IPS-18a (cell line): ENCODE results near the gene YTHDC2.

Source experiments
- H3K27ac ChIP-seq: one replicate; pipeline ENCODE4 v1.5.1; 2013; ENCODE audit warnings: low read length
- H3K27me3 ChIP-seq: one replicate; pipeline ENCODE4 v1.6.1; 2013; ENCODE audit warnings: mild to moderate bottlenecking, low read length; ENCODE audit not compliant: control insufficient read depth, insufficient read depth
- H3K36me3 ChIP-seq: one replicate; pipeline ENCODE4 v1.6.1; 2013; ENCODE audit warnings: low read depth, low read length; ENCODE audit not compliant: control insufficient read depth
- H3K4me1 ChIP-seq: one replicate; pipeline ENCODE4 v1.6.1; 2013; ENCODE audit warnings: low read depth, low read length; ENCODE audit not compliant: control insufficient read depth
- H3K4me3 ChIP-seq: one replicate; pipeline ENCODE4 v1.5.1; 2013; ENCODE audit warnings: low read length
- H3K9ac ChIP-seq: one replicate; pipeline ENCODE4 v1.6.1; 2013; ENCODE audit warnings: mild to moderate bottlenecking, low read length, moderate library complexity
- H3K9me3 ChIP-seq: one replicate; pipeline ENCODE4 v1.6.1; 2013; ENCODE audit warnings: low read depth, low read length; ENCODE audit not compliant: control insufficient read depth

YTHDC2 gene

GRCh38 chr5:113607361-113607760 lies 93.9 kb downstream of the YTHDC2 start:
- H3K27me3 ChIP-seq: no peaks in the 10 kb centered on the region
- H3K9ac ChIP-seq: no peak overlapping the region
- peaks cover 7% of the 10 kb centered on the region for H3K9me3 ChIP-seq
- H3K36me3 ChIP-seq: no peaks in the 10 kb centered on the region
- no peak overlapping the region for H3K27ac ChIP-seq
- H3K4me3 ChIP-seq: no peak overlapping the region
- no peaks in the 10 kb centered on the region for H3K4me1 ChIP-seq

- H3K27ac ChIP-seq: no peak overlapping the region
- H3K9me3 ChIP-seq: peaks cover 7% of the 10 kb centered on the region
- H3K27me3 ChIP-seq: no peaks in the 10 kb centered on the region
- no peaks in the 10 kb centered on the region for H3K36me3 ChIP-seq
- H3K9ac ChIP-seq: no peak overlapping the region
- H3K4me1 ChIP-seq: no peaks in the 10 kb centered on the region
- H3K4me3 ChIP-seq: no peak overlapping the region
These were observed 94.7 kb downstream of the YTHDC2 start for GRCh38 chr5:113608113-113608596.

- Histone ChIP-seq H3K4me3 (no peak overlapping the region), H3K36me3 (no peaks in the 10 kb centered on the region), H3K4me1 (no peaks in the 10 kb centered on the region), H3K27me3 (no peaks in the 10 kb centered on the region), H3K27ac (no peak overlapping the region), H3K9ac (no peak overlapping the region), H3K9me3 (peaks cover 7% of the 10 kb centered on the region)
These were observed 98.6 kb downstream of the YTHDC2 start for GRCh38 chr5:113612060-113612496.

GRCh38 chr5:113614191-113614590 lies 100.7 kb downstream of the YTHDC2 start:
- Histone ChIP-seq H3K4me3 (no peak overlapping the region), H3K4me1 (no peaks in the 10 kb centered on the region), H3K9ac (no peak overlapping the region), H3K27me3 (no peaks in the 10 kb centered on the region), H3K27ac (no peak overlapping the region), H3K36me3 (no peaks in the 10 kb centered on the region), H3K9me3 (peaks cover 7% of the 10 kb centered on the region)

DNA sequence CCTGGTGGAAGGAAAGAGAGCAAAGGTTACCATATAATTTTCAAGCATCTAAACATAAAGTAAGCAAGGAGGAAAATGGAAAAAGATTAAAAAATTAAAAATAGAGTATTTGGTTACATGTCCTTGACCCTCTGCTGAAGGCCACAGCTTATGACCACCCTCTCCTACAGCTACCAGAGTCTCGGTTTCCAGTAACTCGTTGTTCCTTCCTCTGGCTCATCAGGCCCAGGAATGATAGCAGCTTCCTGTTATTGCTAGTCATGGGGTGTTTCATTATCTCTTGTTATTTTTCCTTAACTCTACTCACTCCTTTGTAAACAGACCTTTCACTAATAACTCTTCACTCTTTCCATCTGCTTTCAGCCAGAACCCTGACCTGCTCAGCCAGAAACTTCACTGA lies 102.2 kb downstream of the YTHDC2 start:
- Histone ChIP-seq H3K27ac (no peak overlapping the region), H3K4me1 (no peaks in the 10 kb centered on the region), H3K9ac (no peak overlapping the region), H3K9me3 (no peaks in the 10 kb centered on the region), H3K27me3 (no peaks in the 10 kb centered on the region), H3K36me3 (no peaks in the 10 kb centered on the region), H3K4me3 (no peak overlapping the region)

- Histone ChIP-seq H3K9ac (no peak overlapping the region), H3K4me3 (no peak overlapping the region), H3K27ac (no peak overlapping the region), H3K9me3 (no peaks in the 10 kb centered on the region), H3K27me3 (no peaks in the 10 kb centered on the region), H3K4me1 (no peaks in the 10 kb centered on the region), H3K36me3 (no peaks in the 10 kb centered on the region)
These were observed 103.8 kb downstream of the YTHDC2 start for GRCh38 chr5:113617191-113617796.

GRCh38 chr5:113632996-113633395 lies 119.5 kb downstream of the YTHDC2 start:
- no peaks in the 10 kb centered on the region for H3K36me3 ChIP-seq
- no peaks in the 10 kb centered on the region for H3K4me1 ChIP-seq
- H3K27me3 ChIP-seq: no peaks in the 10 kb centered on the region
- no peak overlapping the region for H3K9ac ChIP-seq
- no peak overlapping the region for H3K27ac ChIP-seq
- H3K4me3 ChIP-seq: no peak overlapping the region
- no peaks in the 10 kb centered on the region for H3K9me3 ChIP-seq

DNA sequence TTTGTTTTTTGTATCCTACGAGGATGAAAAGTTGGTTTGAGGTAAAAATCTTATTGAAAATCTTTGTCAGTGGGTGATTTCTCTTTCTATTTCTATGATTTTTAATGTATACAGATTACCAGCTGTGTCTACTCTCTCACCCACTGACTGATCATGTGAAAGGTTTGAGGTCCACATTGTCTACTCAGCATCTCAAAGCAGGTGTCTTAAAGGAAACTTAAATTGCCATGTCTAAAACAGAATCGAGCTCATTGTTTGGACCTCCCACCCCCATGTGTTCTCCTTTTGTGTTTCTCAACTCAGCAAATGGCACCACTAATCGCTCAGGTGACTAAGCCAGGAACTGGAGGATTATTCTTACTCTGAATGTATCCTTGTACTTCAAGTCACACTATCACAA lies 121.5 kb downstream of the YTHDC2 start:
- no peak overlapping the region for H3K4me3 ChIP-seq
- no peaks in the 10 kb centered on the region for H3K36me3 ChIP-seq
- no peaks in the 10 kb centered on the region for H3K27me3 ChIP-seq
- H3K9me3 ChIP-seq: no peaks in the 10 kb centered on the region
- no peaks in the 10 kb centered on the region for H3K4me1 ChIP-seq
- H3K9ac ChIP-seq: no peak overlapping the region
- no peak overlapping the region for H3K27ac ChIP-seq

- H3K27me3 ChIP-seq: no peaks in the 10 kb centered on the region
- H3K36me3 ChIP-seq: no peaks in the 10 kb centered on the region
- no peak overlapping the region for H3K27ac ChIP-seq
- no peak overlapping the region for H3K4me3 ChIP-seq
- H3K4me1 ChIP-seq: no peaks in the 10 kb centered on the region
- H3K9ac ChIP-seq: no peak overlapping the region
- no peaks in the 10 kb centered on the region for H3K9me3 ChIP-seq
These were observed 128.2 kb downstream of the YTHDC2 start for GRCh38 chr5:113641715-113642114.
